ENCODE measurements around the gene ELF1. TPM values are rescaled to one million over a fixed set of nuclear protein-coding genes. Genes with fewer than 3 reads are reported as not detected.

The ELF1 gene
- total and polyA plus RNA-seq, 10 of the 15 experiments (the other 5 are each of a cell fraction or from before 2014, with no cell fraction given) = 43.3 to 97.6 (median 55.7) TPM

DNA sequence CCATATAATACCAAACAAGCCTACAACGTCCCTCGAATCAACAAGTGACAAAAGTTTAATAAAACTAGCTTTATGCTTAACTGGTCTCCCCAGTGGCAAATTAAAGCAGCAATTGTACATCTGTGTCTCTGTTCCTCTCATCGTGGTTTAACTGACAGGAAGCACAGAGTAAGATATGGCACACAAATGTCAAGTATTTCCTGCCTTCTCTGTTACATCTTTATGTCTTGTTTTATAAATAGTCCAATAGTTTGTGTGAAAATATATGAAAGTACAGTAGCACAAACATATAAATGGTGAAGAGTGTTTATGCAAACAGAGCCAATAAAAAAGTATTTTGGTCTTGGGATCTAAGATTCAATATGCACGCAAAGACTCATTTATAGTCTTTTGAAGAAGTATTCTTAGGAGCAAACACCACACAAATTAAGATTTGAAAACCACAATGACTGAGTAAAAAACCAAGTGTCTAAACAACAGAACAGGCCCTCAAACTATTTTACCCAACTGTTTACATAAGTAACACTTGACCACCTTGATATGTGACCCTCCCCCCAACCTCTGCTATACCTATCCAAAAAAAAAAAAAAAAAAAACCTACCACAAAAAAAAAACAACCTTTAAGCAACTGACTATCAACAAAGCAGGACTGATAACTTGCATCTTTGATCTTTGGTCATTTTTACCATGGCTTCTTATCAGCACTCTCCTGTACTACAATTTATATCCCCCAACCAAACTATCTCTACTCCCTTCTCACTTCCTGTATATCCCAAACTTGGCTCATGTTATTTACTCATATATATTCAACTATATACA lies 14.0 kb downstream of the ELF1 start (continued):
- TF ChIP-seq, protein P1, sequence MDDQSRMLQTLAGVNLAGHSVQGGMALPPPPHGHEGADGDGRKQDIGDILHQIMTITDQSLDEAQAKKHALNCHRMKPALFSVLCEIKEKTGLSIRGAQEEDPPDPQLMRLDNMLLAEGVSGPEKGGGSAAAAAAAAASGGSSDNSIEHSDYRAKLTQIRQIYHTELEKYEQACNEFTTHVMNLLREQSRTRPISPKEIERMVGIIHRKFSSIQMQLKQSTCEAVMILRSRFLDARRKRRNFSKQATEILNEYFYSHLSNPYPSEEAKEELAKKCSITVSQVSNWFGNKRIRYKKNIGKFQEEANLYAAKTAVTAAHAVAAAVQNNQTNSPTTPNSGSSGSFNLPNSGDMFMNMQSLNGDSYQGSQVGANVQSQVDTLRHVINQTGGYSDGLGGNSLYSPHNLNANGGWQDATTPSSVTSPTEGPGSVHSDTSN (IDR thresholded peaks at IDR 0.05; ENCODE audit: insufficient replicate concordance, low read depth, low read length) = peak; percentile 58
- TF ChIP-seq ZSCAN29 (IDR thresholded peaks at IDR 0.05) (0 out of 2 replicates have a peak, but pooled peaks have one; percentile 26), IKZF2 (IDR thresholded peaks at IDR 0.05) (peak; percentile 57 to 73; a peak in 3 of 4 replicates), NR2C1 (IDR thresholded peaks at IDR 0.05) (no peak), ASH2L (IDR thresholded peaks at IDR 0.05; ENCODE audit: borderline replicate concordance, low read depth) (no peak), NFYB (IDR thresholded peaks at IDR 0.05; ENCODE audit: insufficient read depth, low read depth, low read length) (no peak), EGR1 (IDR thresholded peaks at IDR 0.05; ENCODE audit: borderline replicate concordance in 1 of 2, low read depth in 2 of 2, low read length in 2 of 2) (no peak), ZNF207 (IDR thresholded peaks at IDR 0.05; ENCODE audit: borderline replicate concordance) (no peak), ETV6 (conservative IDR thresholded peaks at IDR 0.05 in 1 of 2, IDR thresholded peaks at IDR 0.05 in 1 of 2; ENCODE audit: borderline replicate concordance in 1 of 2, low read depth in 1 of 2) (peak in 1 of 2 experiments; percentile 95; a peak in 2 of 4 replicates), MEF2B (IDR thresholded peaks at IDR 0.05; ENCODE audit: partially characterized antibody, poor library complexity, severe bottlenecking) (peak; percentile 83), NFYA (IDR thresholded peaks at IDR 0.05; ENCODE audit: borderline replicate concordance, low read depth, low read length) (no peak), EZH2 (IDR thresholded peaks at IDR 0.05; ENCODE audit: borderline replicate concordance, control insufficient read depth, low read depth, low read length) (no peak), SRF (IDR thresholded peaks at IDR 0.05; ENCODE audit: low read depth in 2 of 2, low read length in 2 of 2) (no peak), JUND (IDR thresholded peaks at IDR 0.05; ENCODE audit: low read depth, low read length) (no peak), RAD51 (IDR thresholded peaks at IDR 0.05) (no peak; the same call in 1 of the 2 replicates), MTA2 (IDR thresholded peaks at IDR 0.05; ENCODE audit: low read depth) (peak; percentile 79), NRF1 (conservative IDR thresholded peaks at IDR 0.05; ENCODE audit: low read depth, low read length) (no peak)
- TF ChIP-seq, protein P2, sequence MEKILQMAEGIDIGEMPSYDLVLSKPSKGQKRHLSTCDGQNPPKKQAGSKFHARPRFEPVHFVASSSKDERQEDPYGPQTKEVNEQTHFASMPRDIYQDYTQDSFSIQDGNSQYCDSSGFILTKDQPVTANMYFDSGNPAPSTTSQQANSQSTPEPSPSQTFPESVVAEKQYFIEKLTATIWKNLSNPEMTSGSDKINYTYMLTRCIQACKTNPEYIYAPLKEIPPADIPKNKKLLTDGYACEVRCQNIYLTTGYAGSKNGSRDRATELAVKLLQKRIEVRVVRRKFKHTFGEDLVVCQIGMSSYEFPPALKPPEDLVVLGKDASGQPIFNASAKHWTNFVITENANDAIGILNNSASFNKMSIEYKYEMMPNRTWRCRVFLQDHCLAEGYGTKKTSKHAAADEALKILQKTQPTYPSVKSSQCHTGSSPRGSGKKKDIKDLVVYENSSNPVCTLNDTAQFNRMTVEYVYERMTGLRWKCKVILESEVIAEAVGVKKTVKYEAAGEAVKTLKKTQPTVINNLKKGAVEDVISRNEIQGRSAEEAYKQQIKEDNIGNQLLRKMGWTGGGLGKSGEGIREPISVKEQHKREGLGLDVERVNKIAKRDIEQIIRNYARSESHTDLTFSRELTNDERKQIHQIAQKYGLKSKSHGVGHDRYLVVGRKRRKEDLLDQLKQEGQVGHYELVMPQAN (conservative IDR thresholded peaks at IDR 0.05) = no peak
- TF ChIP-seq, protein P3, sequence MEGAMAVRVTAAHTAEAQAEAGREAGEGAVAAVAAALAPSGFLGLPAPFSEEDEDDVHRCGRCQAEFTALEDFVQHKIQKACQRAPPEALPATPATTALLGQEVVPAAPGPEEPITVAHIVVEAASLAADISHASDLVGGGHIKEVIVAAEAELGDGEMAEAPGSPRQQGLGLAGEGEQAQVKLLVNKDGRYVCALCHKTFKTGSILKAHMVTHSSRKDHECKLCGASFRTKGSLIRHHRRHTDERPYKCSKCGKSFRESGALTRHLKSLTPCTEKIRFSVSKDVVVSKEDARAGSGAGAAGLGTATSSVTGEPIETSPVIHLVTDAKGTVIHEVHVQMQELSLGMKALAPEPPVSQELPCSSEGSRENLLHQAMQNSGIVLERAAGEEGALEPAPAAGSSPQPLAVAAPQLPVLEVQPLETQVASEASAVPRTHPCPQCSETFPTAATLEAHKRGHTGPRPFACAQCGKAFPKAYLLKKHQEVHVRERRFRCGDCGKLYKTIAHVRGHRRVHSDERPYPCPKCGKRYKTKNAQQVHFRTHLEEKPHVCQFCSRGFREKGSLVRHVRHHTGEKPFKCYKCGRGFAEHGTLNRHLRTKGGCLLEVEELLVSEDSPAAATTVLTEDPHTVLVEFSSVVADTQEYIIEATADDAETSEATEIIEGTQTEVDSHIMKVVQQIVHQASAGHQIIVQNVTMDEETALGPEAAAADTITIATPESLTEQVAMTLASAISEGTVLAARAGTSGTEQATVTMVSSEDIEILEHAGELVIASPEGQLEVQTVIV (IDR thresholded peaks at IDR 0.05; ENCODE audit: borderline replicate concordance, partially characterized antibody) = no peak
- TF ChIP-seq, protein P4, sequence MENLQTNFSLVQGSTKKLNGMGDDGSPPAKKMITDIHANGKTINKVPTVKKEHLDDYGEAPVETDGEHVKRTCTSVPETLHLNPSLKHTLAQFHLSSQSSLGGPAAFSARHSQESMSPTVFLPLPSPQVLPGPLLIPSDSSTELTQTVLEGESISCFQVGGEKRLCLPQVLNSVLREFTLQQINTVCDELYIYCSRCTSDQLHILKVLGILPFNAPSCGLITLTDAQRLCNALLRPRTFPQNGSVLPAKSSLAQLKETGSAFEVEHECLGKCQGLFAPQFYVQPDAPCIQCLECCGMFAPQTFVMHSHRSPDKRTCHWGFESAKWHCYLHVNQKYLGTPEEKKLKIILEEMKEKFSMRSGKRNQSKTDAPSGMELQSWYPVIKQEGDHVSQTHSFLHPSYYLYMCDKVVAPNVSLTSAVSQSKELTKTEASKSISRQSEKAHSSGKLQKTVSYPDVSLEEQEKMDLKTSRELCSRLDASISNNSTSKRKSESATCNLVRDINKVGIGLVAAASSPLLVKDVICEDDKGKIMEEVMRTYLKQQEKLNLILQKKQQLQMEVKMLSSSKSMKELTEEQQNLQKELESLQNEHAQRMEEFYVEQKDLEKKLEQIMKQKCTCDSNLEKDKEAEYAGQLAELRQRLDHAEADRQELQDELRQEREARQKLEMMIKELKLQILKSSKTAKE (IDR thresholded peaks at IDR 0.05; ENCODE audit: low read depth, poor library complexity, severe bottlenecking) = peak; percentile 81
